Heart right ventricle (tissue), 16 donors: ENCODE measurements around the gene FAM32A. TPM values are rescaled to one million over a fixed set of nuclear protein-coding genes. Genes with fewer than 3 reads are reported as not detected.
A peak's percentile ranks its signal among the peaks of the same experiment; 100 is the strongest.

ENCODE experiments used
- ATAC-seq, 8 donors: fragments of 200-7000 bp; cut with Tn5 transposase; one replicate each; pipeline ENCODE4 v1.9.1; 2020; ENCODE audit warnings: mild to moderate bottlenecking in 8 of 8, moderate library complexity in 8 of 8, moderate number of reproducible peaks in 1 of 8
- DNase-seq, 2 donors: peaks; one replicate each; pipeline ENCODE4 v3.0.0-alpha.2; 2020
- H3K27ac ChIP-seq, 10 donors: fragments of 200-600 bp; sonication (generic) in 2 of 10; one replicate each; pipeline versions ENCODE4 v1.5.0 to v1.8.0; 2020 to 2022; ENCODE audit warnings: mild to moderate bottlenecking in 3 of 10
- H3K27me3 ChIP-seq, 7 donors: fragments of 200-600 bp; one replicate each; pipeline ENCODE4 v1.8.0; 2021 to 2022; ENCODE audit warnings: mild to moderate bottlenecking in 2 of 7
- H3K36me3 ChIP-seq, 9 donors: fragments of 200-600 bp; sonication (generic) in 1 of 9; one replicate each; pipeline versions ENCODE4 v1.5.0 to v1.8.0; 2020 to 2022; ENCODE audit warnings: mild to moderate bottlenecking in 2 of 9
- H3K4me1 ChIP-seq, 9 donors: fragments of 200-600 bp; sonication (generic) in 1 of 9; one replicate each; pipeline versions ENCODE4 v1.5.0 to v1.8.0; 2020 to 2022; ENCODE audit warnings: mild to moderate bottlenecking in 4 of 9
- H3K4me3 ChIP-seq, 10 donors: fragments of 200-600 bp; sonication (generic) in 2 of 10; one replicate each; pipeline versions ENCODE4 v1.5.0 to v1.8.0; 2020 to 2022; ENCODE audit warnings: mild to moderate bottlenecking in 7 of 10, moderate library complexity in 2 of 10
- H3K9me3 ChIP-seq, 11 donors: fragments of 200-600 bp in 10 of 11; sonication (generic) in 2 of 11; one replicate each; pipeline versions ENCODE4 v1.5.0 to v1.8.0; 2013 to 2022; ENCODE audit warnings: mild to moderate bottlenecking in 2 of 11, control low read depth in 1 of 11, moderate library complexity in 1 of 11
- CTCF ChIP-seq, 9 donors: fragments of 200-600 bp; sonication (generic) in 2 of 9; IDR thresholded peaks; one replicate each; pipeline versions ENCODE4 v1.5.0 to v1.8.0; 2021 to 2022; ENCODE audit warnings: antibody characterized with exemption in 9 of 9, mild to moderate bottlenecking in 5 of 9, moderate library complexity in 1 of 9
- WGBS, 2 donors: extraction: QIAGEN DNeasy Blood & Tissue Kit; methylation state at CpG; one replicate each; pipeline ENCODE4 v1.1.7; 2013; ENCODE audit warnings: inconsistent platforms in 1 of 2; 5-methylcytosine and 5-hydroxymethylcytosine counted together
- intact Hi-C, 10 donors: fragments of 100-400 bp; cut with DNase I; formaldehyde crosslinking; loops; one replicate each; pipeline versions ENCODE4 v1.11.1 to v1.14.2; 2022
- polyA plus RNA-seq, 2 donors: library from polyadenylated mRNA; stranded (reverse); fragments of 200-250 nt; gene quantifications; one replicate each; pipeline ENCODE4 v1.2.3, GENCODE V29; 2013
- total RNA-seq, 10 donors: library from RNA; stranded (reverse); fragmentation: NEBNext Ultra II Directional in 3 of 10; extraction: Animal tissue kit (Norgen Biotek cat#: 25700) in 3 of 10; gene quantifications; one replicate each; pipeline versions ENCODE4 v1.2.1 to v1.2.4, GENCODE V29; 2021 to 2023
- donor health status: Arrhythmogenic right ventricular cardiomyopathy.
- donor health status: ischemic (EF 13 %, LVEDD 7.1; RV severe dilation, severe dysfunction).
- donor health status: healthy with polysubstance abuse.
- donor health status: DM: no; HTN: yes; CAD: no.
- donor health status: DM: no; HTN: no; CAD: no.
- donor health status: ischemic (EF 25% LVEDD 6.9; RV normal size, moderate dysfunction).
- donor health status: ischemic (EF 25% LVEDD 5.7; RV mildly dilated, moderate dysfunction).
- donor health status: healthy.
- donor health status: DM: yes; HTN: yes; CAD: no.
- donor health status: Ischemic cardiomyopathy.
- donor health status: ischemic (EF 35%, LVEDD 5.7; RV mildly dilated, moderate dysfunction).
- donor health status: nonischemic (EF 11% LVEDD 7.7; RV severe dilation, severe dysfunction).
- donor health status: DM: yes; HTN: yes; CAD: no.
- donor health status: PGD.
- donor health status: ischemic (EF 29% LVEDD 5.4; RV normal size, mild dysfunction).
- donor health status: nonischemic (EF 23%, LVEDD 6.1; RV moderate dilation, normal function).

The FAM32A gene
- total and polyA plus RNA-seq, 12 donors, result 27.0 to 75.0 (median 34.3) TPM

- no peak for ATAC-seq
- WGBS, 2 donors, result 94 to 95% methylated on average over 16 of the region's 16 CpGs
- peaks cover 0 to 4% (median 0%) of the 10 kb centered on the region in 9 donors for H3K4me1 ChIP-seq
- no peak for TF ChIP-seq CTCF (IDR thresholded peaks at IDR 0.05)
- H3K27me3 ChIP-seq, result no peaks in the 10 kb centered on the region
- DNase-seq, result no peak
- peaks cover 0 to 94% (median 53%) of the 10 kb centered on the region in 9 donors for H3K36me3 ChIP-seq
- H3K27ac ChIP-seq, result no peak overlapping the region
- peaks cover 0 to 6% (median 0%) of the 10 kb centered on the region in 11 donors for H3K9me3 ChIP-seq
- no peak overlapping the region for H3K4me3 ChIP-seq
- intact Hi-C loops, result no loop called here
These were observed 46.9 kb downstream of the FAM32A start for GRCh38 chr19:16232127-16232526.

GRCh38 chr19:16232568-16232967 is 47.4 kb downstream of the FAM32A start:
- Histone ChIP-seq H3K4me3 (no peak overlapping the region), H3K36me3 (peaks cover 0 to 90% (median 49%) of the 10 kb centered on the region in 9 donors), H3K4me1 (peaks cover 0 to 8% (median 0%) of the 10 kb centered on the region in 9 donors), H3K9me3 (peaks cover 0 to 6% (median 0%) of the 10 kb centered on the region in 11 donors), H3K27ac (no peak overlapping the region), H3K27me3 (no peaks in the 10 kb centered on the region)
- intact Hi-C loops, result no loop called here
- 91 to 92% methylated on average over 13 of the region's 13 CpGs for WGBS, 2 donors
- DNase-seq, result no peak
- TF ChIP-seq CTCF (IDR thresholded peaks at IDR 0.05), result no peak
- ATAC-seq, result peak in 1 of 8 donors; percentile 9

- no peak for TF ChIP-seq CTCF (IDR thresholded peaks at IDR 0.05)
- H3K4me3 ChIP-seq, result no peak overlapping the region
- peaks cover 0 to 83% (median 42%) of the 10 kb centered on the region in 9 donors for H3K36me3 ChIP-seq
- DNase-seq, result no peak
- intact Hi-C loops, result no loop called here
- H3K9me3 ChIP-seq, result peaks cover 0 to 6% (median 0%) of the 10 kb centered on the region in 11 donors
- ATAC-seq, result peak in 3 of 8 donors; percentile 6 to 21 (median 16)
- H3K4me1 ChIP-seq, result peaks cover 0 to 15% (median 0%) of the 10 kb centered on the region in 9 donors
- 96 to 97% methylated on average over 19 of the region's 19 CpGs for WGBS, 2 donors
- H3K27ac ChIP-seq, result no peak overlapping the region
- H3K27me3 ChIP-seq, result no peaks in the 10 kb centered on the region
These were observed 48.0 kb downstream of the FAM32A start for GRCh38 chr19:16233081-16233776.

GRCh38 chr19:16233836-16234551 is 48.8 kb downstream of the FAM32A start:
- Histone ChIP-seq H3K4me3 (no peak overlapping the region), H3K27ac (no peak overlapping the region), H3K36me3 (peaks cover 0 to 76% (median 34%) of the 10 kb centered on the region in 9 donors), H3K9me3 (peaks cover 0 to 6% (median 0%) of the 10 kb centered on the region in 11 donors), H3K27me3 (no peaks in the 10 kb centered on the region), H3K4me1 (peaks cover 0 to 23% (median 0%) of the 10 kb centered on the region in 9 donors)
- ATAC-seq, result peak in 3 of 8 donors; percentile 9 to 18 (median 16)
- intact Hi-C loops, result no loop called here
- WGBS, 2 donors, result 87 to 91% methylated on average over 19 of the region's 19 CpGs
- no peak for TF ChIP-seq CTCF (IDR thresholded peaks at IDR 0.05)
- no peak for DNase-seq
